ENCODE measurements around the gene ADGRL2.

ADGRL2 gene

DNA sequence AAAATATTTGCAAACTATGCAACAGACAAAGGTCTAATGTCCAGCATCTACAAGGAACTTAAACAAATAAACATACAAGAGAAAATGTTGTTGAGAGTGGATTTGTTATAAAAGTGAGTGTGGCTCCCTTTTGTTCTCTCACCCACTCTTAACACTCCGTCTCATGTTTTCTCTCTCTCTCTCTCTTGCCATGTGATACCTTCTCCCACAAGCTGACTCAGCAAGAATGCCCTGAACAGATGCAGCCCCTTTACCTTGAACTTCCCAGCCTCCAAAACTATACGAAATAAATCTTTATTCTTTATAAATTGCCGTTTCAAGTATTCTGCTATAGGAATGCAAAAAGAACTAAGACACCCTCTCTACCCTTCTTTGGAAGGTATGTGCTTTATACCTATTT, 234.1 kb downstream of the ADGRL2 start:
- Histone ChIP-seq H3K9me3 (ENCODE audit: insufficient read depth, low read length, severe bottlenecking) (no peaks in the 10 kb centered on the region), H3K36me3 (ENCODE audit: insufficient read depth, low read length) (no peaks in the 10 kb centered on the region), H3K27ac (ENCODE audit: low read length) (no peak overlapping the region), H3K79me2 (ENCODE audit: insufficient read depth, low read length) (no peaks in the 10 kb centered on the region), H3K4me1 (ENCODE audit: insufficient read depth, low read length) (no peaks in the 10 kb centered on the region), H3K9ac (ENCODE audit: low read depth, low read length) (no peak overlapping the region), H4K20me1 (ENCODE audit: insufficient read depth, low read length) (no peaks in the 10 kb centered on the region), H3K4me2 (ENCODE audit: insufficient read depth, low read length) (no peak overlapping the region), H3K4me3 (ENCODE audit: low read depth in 1 of 2, low read length in 2 of 2) (no peak overlapping the region), H3K27me3 (ENCODE audit: insufficient read depth, low read length, poor library complexity) (no peaks in the 10 kb centered on the region), H2AFZ (ENCODE audit: low read depth, low read length) (no peak overlapping the region)
- no peak for ATAC-seq (ENCODE audit: insufficient read depth, low read depth)
- TF ChIP-seq, protein P1, sequence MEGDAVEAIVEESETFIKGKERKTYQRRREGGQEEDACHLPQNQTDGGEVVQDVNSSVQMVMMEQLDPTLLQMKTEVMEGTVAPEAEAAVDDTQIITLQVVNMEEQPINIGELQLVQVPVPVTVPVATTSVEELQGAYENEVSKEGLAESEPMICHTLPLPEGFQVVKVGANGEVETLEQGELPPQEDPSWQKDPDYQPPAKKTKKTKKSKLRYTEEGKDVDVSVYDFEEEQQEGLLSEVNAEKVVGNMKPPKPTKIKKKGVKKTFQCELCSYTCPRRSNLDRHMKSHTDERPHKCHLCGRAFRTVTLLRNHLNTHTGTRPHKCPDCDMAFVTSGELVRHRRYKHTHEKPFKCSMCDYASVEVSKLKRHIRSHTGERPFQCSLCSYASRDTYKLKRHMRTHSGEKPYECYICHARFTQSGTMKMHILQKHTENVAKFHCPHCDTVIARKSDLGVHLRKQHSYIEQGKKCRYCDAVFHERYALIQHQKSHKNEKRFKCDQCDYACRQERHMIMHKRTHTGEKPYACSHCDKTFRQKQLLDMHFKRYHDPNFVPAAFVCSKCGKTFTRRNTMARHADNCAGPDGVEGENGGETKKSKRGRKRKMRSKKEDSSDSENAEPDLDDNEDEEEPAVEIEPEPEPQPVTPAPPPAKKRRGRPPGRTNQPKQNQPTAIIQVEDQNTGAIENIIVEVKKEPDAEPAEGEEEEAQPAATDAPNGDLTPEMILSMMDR (IDR thresholded peaks at IDR 0.05; ENCODE audit: borderline replicate concordance, extremely low read depth, low read length, poor library complexity, severe bottlenecking): no peak
- TF ChIP-seq EZH2 (IDR thresholded peaks at IDR 0.05; ENCODE audit: borderline replicate concordance, low read depth, low read length, severe bottlenecking): no peak
- no peak for DNase-seq

All from DND-41 (cell line).